ENCODE measurements around the gene LGALS7. TPM values are rescaled to one million over a fixed set of nuclear protein-coding genes. Genes with fewer than 3 reads are reported as not detected.
"Not testable (repeated sequence)": the region's sequence is repeated elsewhere in the genome, so short reads cannot be mapped to it uniquely, and the experiment has no call there.

The LGALS7 gene
- total and polyA plus RNA-seq, 4 donors: 2.4 to 5.0 (median 4.9) TPM; not detected in 1

DNA sequence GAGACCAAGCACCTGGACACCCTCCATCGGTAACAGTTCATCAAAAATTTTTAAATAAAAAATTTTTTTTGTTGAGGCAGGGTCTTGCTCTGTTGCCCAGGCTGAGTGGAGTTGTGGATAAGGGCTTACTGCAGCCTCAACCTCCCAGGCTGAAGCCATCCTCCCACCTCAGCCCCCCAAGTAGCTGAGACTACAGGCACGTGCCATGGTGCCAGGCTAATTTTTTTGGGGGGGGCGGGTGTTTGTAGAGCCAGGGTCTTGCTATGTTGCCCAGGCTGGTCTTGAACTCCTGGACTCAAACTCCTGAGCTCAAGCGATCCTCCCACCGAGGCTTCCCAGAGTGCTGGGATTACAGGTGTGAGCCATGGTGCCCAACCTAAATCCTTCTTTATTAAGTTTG lies 20.4 kb upstream of the LGALS7 start:
- ATAC-seq (ENCODE audit: insufficient read depth, low FRiP score) (no peak), DNase-seq (no peak)
- H3K4me3 ChIP-seq: no peak overlapping the region
- no peak overlapping the region for H3K27ac ChIP-seq (ENCODE audit: low read depth in 1 of 2, low read length in 1 of 2)
- WGBS, 2 donors: 95 to 96% methylated on average over 5 of the region's 5 CpGs
- TF ChIP-seq, protein P1, sequence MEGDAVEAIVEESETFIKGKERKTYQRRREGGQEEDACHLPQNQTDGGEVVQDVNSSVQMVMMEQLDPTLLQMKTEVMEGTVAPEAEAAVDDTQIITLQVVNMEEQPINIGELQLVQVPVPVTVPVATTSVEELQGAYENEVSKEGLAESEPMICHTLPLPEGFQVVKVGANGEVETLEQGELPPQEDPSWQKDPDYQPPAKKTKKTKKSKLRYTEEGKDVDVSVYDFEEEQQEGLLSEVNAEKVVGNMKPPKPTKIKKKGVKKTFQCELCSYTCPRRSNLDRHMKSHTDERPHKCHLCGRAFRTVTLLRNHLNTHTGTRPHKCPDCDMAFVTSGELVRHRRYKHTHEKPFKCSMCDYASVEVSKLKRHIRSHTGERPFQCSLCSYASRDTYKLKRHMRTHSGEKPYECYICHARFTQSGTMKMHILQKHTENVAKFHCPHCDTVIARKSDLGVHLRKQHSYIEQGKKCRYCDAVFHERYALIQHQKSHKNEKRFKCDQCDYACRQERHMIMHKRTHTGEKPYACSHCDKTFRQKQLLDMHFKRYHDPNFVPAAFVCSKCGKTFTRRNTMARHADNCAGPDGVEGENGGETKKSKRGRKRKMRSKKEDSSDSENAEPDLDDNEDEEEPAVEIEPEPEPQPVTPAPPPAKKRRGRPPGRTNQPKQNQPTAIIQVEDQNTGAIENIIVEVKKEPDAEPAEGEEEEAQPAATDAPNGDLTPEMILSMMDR (IDR thresholded peaks at IDR 0.05; ENCODE audit: control extremely low read depth, extremely low read depth): no peak
- no peaks in the 10 kb centered on the region for H3K27me3 ChIP-seq (ENCODE audit: control insufficient read depth in 3 of 3, insufficient read depth in 3 of 3, low read length in 2 of 3)
- no peaks in the 10 kb centered on the region for H3K9me3 ChIP-seq (ENCODE audit: control insufficient read depth in 4 of 4, insufficient read depth in 3 of 4, low read length in 3 of 4)
- H3K36me3 ChIP-seq (ENCODE audit: control insufficient read depth in 4 of 4, insufficient read depth in 4 of 4, low read length in 4 of 4): no peaks in the 10 kb centered on the region
- peaks cover 0 to 4% (median 0%) of the 10 kb centered on the region in 5 donors for H3K4me1 ChIP-seq (ENCODE audit: control insufficient read depth in 5 of 5, insufficient read depth in 5 of 5, low read length in 5 of 5)
- H3K9ac ChIP-seq (ENCODE audit: insufficient read depth in 1 of 2, low read length in 2 of 2): no peak overlapping the region

DNA sequence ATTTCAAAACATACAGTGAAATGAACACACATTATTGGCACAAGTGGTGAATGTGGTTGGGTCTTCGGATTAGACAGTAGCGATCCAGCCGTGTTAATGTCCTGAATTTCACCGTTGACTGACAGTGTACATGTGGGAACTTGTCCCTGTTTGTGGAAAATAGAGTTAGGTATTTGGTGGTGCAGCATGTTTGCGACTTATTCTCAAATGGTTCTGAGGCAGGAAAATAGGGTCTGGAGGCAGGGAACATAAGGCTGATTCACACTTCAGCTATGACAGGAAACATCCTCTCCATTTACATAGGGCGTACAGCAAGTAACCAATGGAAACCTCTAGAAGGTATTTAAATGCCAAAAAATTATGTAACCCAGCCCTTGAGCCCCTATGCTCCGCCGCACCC lies 19.9 kb upstream of the LGALS7 start:
- Histone ChIP-seq H3K9ac (ENCODE audit: insufficient read depth in 1 of 2, low read length in 2 of 2) (no peak overlapping the region), H3K27me3 (ENCODE audit: control insufficient read depth in 3 of 3, insufficient read depth in 3 of 3, low read length in 2 of 3) (no peaks in the 10 kb centered on the region), H3K27ac (ENCODE audit: low read depth in 1 of 2, low read length in 1 of 2) (no peak overlapping the region), H3K9me3 (ENCODE audit: control insufficient read depth in 4 of 4, insufficient read depth in 3 of 4, low read length in 3 of 4) (no peaks in the 10 kb centered on the region), H3K4me1 (ENCODE audit: control insufficient read depth in 5 of 5, insufficient read depth in 5 of 5, low read length in 5 of 5) (peaks cover 0 to 4% (median 0%) of the 10 kb centered on the region in 5 donors), H3K4me3 (no peak overlapping the region), H3K36me3 (ENCODE audit: control insufficient read depth in 4 of 4, insufficient read depth in 4 of 4, low read length in 4 of 4) (no peaks in the 10 kb centered on the region)
- WGBS, 2 donors: 71 to 82% methylated on average over 8 of the region's 8 CpGs
- DNase-seq (no peak), ATAC-seq (ENCODE audit: insufficient read depth, low FRiP score) (no peak)
- TF ChIP-seq, protein P1 (IDR thresholded peaks at IDR 0.05; ENCODE audit: control extremely low read depth, extremely low read depth): no peak

DNA sequence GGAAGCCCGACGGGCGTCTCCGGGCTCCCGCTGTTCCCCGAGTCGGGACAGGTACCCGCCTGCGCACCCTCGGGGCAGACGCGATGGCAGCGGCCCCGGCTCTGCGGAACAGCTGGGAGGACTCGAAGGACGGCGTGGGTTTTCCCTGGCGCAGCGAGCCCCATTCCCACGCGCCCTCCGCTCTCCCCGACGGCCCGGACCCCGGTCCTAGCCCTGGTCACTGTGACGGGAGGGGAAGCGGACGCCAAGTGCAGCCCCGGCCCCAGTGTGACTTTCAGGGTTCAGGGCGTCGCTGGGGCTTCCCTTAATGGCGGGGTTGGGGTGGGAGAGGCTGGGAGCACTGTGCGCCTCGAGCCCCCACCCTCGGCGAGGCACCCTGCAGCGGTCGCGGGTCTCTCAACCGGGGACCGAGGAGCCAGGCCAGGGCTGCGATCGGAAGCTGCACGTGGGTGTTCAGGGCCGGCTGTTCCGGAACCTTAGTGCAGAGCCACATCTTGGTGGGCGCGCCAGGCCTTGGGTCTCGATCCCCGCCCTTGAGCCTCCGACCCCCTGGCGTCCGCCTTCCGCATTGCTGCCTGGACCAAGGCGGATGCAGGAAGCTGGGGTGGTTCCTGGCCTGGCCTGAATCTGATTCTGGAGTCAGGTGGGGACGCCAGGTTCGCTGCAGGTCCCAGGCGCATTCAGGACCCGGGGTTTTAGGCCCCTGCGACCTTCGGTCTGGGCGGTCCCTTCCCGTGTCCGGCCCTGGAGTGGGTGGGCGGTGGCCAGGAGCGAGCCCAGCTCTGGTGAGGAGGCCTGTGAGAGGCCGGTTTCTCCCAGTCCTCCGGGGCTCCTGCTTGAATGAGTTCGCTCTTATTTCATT lies 19.2 kb upstream of the LGALS7 start:
- no peaks in the 10 kb centered on the region for H3K36me3 ChIP-seq (ENCODE audit: control insufficient read depth in 4 of 4, insufficient read depth in 4 of 4, low read length in 4 of 4)
- H3K9ac ChIP-seq (ENCODE audit: insufficient read depth in 1 of 2, low read length in 2 of 2): no peak overlapping the region
- DNase-seq (peak; percentile 36 to 61 (median 53)), ATAC-seq (ENCODE audit: insufficient read depth, low FRiP score) (no peak)
- H3K4me1 ChIP-seq (ENCODE audit: control insufficient read depth in 5 of 5, insufficient read depth in 5 of 5, low read length in 5 of 5): peaks cover 0 to 4% (median 0%) of the 10 kb centered on the region in 5 donors
- TF ChIP-seq, protein P1 (IDR thresholded peaks at IDR 0.05; ENCODE audit: control extremely low read depth, extremely low read depth): peak; percentile 9
- no peaks in the 10 kb centered on the region for H3K27me3 ChIP-seq (ENCODE audit: control insufficient read depth in 3 of 3, insufficient read depth in 3 of 3, low read length in 2 of 3)
- WGBS, 2 donors: 10 to 15% methylated on average over 57 to 63 of the region's 71 CpGs
- H3K9me3 ChIP-seq (ENCODE audit: control insufficient read depth in 4 of 4, insufficient read depth in 3 of 4, low read length in 3 of 4): no peaks in the 10 kb centered on the region
- H3K4me3 ChIP-seq: no peak overlapping the region
- no peak overlapping the region for H3K27ac ChIP-seq (ENCODE audit: low read depth in 1 of 2, low read length in 1 of 2)

DNA sequence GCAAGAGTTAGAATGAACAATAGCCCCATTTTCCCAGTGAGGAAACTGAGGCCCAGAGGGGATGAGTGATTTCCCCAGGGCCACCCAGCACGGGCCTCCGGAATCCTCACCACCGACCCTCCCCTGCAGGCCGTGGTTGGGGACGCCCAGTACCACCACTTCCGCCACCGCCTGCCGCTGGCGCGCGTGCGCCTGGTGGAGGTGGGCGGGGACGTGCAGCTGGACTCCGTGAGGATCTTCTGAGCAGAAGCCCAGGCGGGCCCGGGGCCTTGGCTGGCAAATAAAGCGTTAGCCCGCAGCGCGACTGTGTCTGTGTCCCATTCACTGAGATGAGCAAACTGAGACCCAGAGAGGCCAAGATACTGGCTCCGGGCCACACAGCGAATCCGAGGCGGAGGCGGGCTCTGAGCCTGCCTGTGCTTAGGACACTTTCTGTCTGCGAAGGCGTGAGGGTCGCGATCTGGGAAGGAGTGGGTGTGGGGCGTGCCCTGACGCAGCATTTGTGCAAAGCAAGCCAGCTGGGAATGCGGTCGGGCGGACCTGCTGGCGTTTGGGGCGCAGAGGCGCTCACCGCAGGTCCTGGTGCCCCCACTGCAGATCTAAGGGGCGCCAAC lies 18.2 kb upstream of the LGALS7 start:
- not testable (repeated sequence) for DNase-seq; H3K27me3 ChIP-seq (ENCODE audit: control insufficient read depth in 3 of 3, insufficient read depth in 3 of 3, low read length in 2 of 3); H3K4me3 ChIP-seq; H3K9me3 ChIP-seq (ENCODE audit: control insufficient read depth in 4 of 4, insufficient read depth in 3 of 4, low read length in 3 of 4); H3K9ac ChIP-seq (ENCODE audit: insufficient read depth in 1 of 2, low read length in 2 of 2); H3K27ac ChIP-seq (ENCODE audit: low read depth in 1 of 2, low read length in 1 of 2); H3K36me3 ChIP-seq (ENCODE audit: control insufficient read depth in 4 of 4, insufficient read depth in 4 of 4, low read length in 4 of 4); H3K4me1 ChIP-seq (ENCODE audit: control insufficient read depth in 5 of 5, insufficient read depth in 5 of 5, low read length in 5 of 5)
- WGBS, 2 donors: no CpG with 5 or more reads among the region's 40 CpGs
- ATAC-seq (ENCODE audit: insufficient read depth, low FRiP score): peak; percentile 88

DNA sequence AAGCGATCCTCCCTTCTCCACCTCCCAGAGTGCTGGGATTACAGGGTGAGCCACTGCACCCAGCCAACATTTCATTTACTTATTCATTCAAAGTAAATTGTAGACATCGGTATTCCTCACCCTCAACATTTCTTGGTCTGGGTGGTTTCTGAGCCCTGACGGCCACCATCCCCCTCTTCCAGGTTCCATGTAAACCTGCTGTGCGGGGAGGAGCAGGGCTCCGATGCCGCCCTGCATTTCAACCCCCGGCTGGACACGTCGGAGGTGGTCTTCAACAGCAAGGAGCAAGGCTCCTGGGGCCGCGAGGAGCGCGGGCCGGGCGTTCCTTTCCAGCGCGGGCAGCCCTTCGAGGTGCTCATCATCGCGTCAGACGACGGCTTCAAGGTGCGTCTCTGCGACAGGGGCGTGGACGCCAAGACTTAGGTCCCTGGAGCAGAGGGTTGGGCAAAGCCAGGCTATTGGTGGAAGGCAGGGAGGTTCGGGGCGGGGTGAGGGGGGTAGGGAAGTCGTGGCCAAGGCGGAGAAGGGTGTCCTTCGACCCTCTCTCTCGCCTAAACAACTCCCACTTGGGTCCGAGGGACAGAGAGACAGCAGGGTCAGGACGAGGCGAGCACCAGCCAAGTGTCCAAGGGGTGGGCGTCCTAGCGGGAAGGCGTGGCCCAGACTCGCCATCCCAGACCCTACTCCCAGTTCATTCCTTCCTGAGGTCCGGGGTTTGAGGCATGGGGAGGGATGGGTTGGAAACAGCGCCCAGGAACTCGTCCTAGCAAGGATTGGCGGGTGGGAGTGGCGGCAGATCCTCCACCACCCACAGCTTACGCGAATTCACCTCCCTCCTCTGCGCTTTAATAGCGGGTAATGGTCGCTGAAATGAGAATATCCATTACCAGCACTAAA lies 17.4 kb upstream of the LGALS7 start:
- not testable (repeated sequence) for ATAC-seq (ENCODE audit: insufficient read depth, low FRiP score)

More for the DNA sequence above, 17.4 kb upstream of the LGALS7 start:
- not testable (repeated sequence) for H3K27me3 ChIP-seq (ENCODE audit: control insufficient read depth in 3 of 3, insufficient read depth in 3 of 3, low read length in 2 of 3); H3K4me3 ChIP-seq; H3K9ac ChIP-seq (ENCODE audit: insufficient read depth in 1 of 2, low read length in 2 of 2); H3K4me1 ChIP-seq (ENCODE audit: control insufficient read depth in 5 of 5, insufficient read depth in 5 of 5, low read length in 5 of 5); H3K9me3 ChIP-seq (ENCODE audit: control insufficient read depth in 4 of 4, insufficient read depth in 3 of 4, low read length in 3 of 4); H3K36me3 ChIP-seq (ENCODE audit: control insufficient read depth in 4 of 4, insufficient read depth in 4 of 4, low read length in 4 of 4); DNase-seq; H3K27ac ChIP-seq (ENCODE audit: low read depth in 1 of 2, low read length in 1 of 2)
- WGBS, 2 donors: 65 to 81% methylated on average over 13 to 18 of the region's 49 CpGs
